ENCODE results near the gene MED22.

MED22 gene

DNA sequence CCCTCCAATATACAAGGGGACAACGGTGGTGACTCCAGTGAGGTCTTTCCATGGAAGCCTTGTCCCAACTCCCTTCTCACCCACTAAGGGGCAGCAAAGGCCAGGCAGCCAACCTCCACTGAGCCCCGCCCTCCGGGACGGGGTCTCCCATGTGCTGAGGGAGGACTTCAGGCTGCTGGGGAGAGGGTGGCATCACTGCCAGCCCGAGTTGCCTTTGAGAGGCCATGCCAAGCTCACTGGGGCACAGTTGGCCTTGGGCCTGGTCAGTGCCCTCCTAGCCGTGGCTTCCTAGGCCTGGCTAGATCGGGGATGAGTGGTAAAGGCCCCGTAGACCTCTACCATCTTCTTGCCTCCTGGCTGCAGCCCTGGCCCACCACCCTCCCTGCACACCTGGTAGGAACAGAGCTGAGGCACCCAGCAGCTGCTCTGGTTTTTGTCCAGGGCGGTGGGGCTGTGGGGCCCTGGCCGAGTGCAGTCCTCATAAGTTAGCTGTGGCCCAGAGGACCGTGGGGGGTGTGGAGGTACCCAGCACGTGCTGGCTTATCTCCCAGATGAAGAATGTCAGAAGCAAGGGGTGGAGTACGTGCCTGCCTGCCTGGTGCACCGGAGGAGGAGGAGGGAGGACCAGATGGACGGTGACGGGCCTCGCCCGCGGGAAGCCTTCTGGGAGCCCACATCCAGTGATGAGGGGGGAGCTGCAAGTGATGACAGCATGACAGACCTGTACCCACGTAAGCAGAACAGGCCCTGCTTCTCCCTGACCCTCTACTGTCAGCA, 11.7 kb upstream of the MED22 start (continued):
- TF ChIP-seq ZBTB11 (tag by site-specific recombination; conservative IDR thresholded peaks at IDR 0.05; ENCODE audit: low read depth) (no peak), KLF9 (tag by site-specific recombination; IDR thresholded peaks at IDR 0.05; ENCODE audit: low read depth) (peak; percentile 69), ZNF529 (tag by site-specific recombination; IDR thresholded peaks at IDR 0.05; ENCODE audit: insufficient replicate concordance) (no peak), ZNF654 (tag by site-specific recombination; IDR thresholded peaks at IDR 0.05; ENCODE audit: low read depth) (peak; percentile 56), ZBTB7A (tag by site-specific recombination; IDR thresholded peaks at IDR 0.05; ENCODE audit: low read depth) (no peak), KLF10 (tag by site-specific recombination; IDR thresholded peaks at IDR 0.05) (no peak), ZNF664 (tag by site-specific recombination; IDR thresholded peaks at IDR 0.05) (no peak), ZSCAN16 (tag by site-specific recombination; IDR thresholded peaks at IDR 0.05) (no peak), TRIM28 (IDR thresholded peaks at IDR 0.05; ENCODE audit: borderline replicate concordance, low read length) (no peak), KLF8 (tag by site-specific recombination; IDR thresholded peaks at IDR 0.05) (no peak), ZNF514 (tag by site-specific recombination; IDR thresholded peaks at IDR 0.05) (no peak), ZNF133 (tag by site-specific recombination; IDR thresholded peaks at IDR 0.05) (no peak), ZNF274 (IDR thresholded peaks at IDR 0.05; ENCODE audit: low read length) (no peak), ZNF274 (tag by site-specific recombination; IDR thresholded peaks at IDR 0.05; ENCODE audit: borderline replicate concordance) (no peak), ZNF366 (tag by site-specific recombination; conservative IDR thresholded peaks at IDR 0.05) (no peak), ZNF423 (tag by site-specific recombination; IDR thresholded peaks at IDR 0.05) (no peak), ZNF670 (tag by site-specific recombination; IDR thresholded peaks at IDR 0.05; ENCODE audit: low read depth) (no peak), ZNF394 (tag by site-specific recombination; IDR thresholded peaks at IDR 0.05; ENCODE audit: borderline replicate concordance) (no peak), INSM2 (tag by site-specific recombination; IDR thresholded peaks at IDR 0.05) (no peak), ZNF426 (tag by site-specific recombination; IDR thresholded peaks at IDR 0.05) (no peak), ZNF266 (tag by site-specific recombination; IDR thresholded peaks at IDR 0.05; ENCODE audit: low read depth) (no peak), ZXDB (tag by site-specific recombination; IDR thresholded peaks at IDR 0.05) (peak; percentile 89), ZNF335 (tag by site-specific recombination; conservative IDR thresholded peaks at IDR 0.05) (no peak), ZNF768 (tag by site-specific recombination; IDR thresholded peaks at IDR 0.05) (no peak), ZNF791 (tag by site-specific recombination; IDR thresholded peaks at IDR 0.05) (no peak), ZNF558 (tag by site-specific recombination; IDR thresholded peaks at IDR 0.05) (no peak)
- TF ChIP-seq, protein P1, sequence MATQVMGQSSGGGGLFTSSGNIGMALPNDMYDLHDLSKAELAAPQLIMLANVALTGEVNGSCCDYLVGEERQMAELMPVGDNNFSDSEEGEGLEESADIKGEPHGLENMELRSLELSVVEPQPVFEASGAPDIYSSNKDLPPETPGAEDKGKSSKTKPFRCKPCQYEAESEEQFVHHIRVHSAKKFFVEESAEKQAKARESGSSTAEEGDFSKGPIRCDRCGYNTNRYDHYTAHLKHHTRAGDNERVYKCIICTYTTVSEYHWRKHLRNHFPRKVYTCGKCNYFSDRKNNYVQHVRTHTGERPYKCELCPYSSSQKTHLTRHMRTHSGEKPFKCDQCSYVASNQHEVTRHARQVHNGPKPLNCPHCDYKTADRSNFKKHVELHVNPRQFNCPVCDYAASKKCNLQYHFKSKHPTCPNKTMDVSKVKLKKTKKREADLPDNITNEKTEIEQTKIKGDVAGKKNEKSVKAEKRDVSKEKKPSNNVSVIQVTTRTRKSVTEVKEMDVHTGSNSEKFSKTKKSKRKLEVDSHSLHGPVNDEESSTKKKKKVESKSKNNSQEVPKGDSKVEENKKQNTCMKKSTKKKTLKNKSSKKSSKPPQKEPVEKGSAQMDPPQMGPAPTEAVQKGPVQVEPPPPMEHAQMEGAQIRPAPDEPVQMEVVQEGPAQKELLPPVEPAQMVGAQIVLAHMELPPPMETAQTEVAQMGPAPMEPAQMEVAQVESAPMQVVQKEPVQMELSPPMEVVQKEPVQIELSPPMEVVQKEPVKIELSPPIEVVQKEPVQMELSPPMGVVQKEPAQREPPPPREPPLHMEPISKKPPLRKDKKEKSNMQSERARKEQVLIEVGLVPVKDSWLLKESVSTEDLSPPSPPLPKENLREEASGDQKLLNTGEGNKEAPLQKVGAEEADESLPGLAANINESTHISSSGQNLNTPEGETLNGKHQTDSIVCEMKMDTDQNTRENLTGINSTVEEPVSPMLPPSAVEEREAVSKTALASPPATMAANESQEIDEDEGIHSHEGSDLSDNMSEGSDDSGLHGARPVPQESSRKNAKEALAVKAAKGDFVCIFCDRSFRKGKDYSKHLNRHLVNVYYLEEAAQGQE (tag by site-specific recombination; IDR thresholded peaks at IDR 0.05), result no peak
- TF ChIP-seq, protein P2, sequence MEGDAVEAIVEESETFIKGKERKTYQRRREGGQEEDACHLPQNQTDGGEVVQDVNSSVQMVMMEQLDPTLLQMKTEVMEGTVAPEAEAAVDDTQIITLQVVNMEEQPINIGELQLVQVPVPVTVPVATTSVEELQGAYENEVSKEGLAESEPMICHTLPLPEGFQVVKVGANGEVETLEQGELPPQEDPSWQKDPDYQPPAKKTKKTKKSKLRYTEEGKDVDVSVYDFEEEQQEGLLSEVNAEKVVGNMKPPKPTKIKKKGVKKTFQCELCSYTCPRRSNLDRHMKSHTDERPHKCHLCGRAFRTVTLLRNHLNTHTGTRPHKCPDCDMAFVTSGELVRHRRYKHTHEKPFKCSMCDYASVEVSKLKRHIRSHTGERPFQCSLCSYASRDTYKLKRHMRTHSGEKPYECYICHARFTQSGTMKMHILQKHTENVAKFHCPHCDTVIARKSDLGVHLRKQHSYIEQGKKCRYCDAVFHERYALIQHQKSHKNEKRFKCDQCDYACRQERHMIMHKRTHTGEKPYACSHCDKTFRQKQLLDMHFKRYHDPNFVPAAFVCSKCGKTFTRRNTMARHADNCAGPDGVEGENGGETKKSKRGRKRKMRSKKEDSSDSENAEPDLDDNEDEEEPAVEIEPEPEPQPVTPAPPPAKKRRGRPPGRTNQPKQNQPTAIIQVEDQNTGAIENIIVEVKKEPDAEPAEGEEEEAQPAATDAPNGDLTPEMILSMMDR (tag by site-specific recombination; IDR thresholded peaks at IDR 0.05), result peak; percentile 84
- TF ChIP-seq, protein P3, sequence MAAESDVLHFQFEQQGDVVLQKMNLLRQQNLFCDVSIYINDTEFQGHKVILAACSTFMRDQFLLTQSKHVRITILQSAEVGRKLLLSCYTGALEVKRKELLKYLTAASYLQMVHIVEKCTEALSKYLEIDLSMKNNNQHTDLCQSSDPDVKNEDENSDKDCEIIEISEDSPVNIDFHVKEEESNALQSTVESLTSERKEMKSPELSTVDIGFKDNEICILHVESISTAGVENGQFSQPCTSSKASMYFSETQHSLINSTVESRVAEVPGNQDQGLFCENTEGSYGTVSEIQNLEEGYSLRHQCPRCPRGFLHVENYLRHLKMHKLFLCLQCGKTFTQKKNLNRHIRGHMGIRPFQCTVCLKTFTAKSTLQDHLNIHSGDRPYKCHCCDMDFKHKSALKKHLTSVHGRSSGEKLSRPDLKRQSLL (tag by site-specific recombination; IDR thresholded peaks at IDR 0.05), result no peak

Data from HEK293 (cell line).